ENCODE measurements around the gene THRB.

DNA sequence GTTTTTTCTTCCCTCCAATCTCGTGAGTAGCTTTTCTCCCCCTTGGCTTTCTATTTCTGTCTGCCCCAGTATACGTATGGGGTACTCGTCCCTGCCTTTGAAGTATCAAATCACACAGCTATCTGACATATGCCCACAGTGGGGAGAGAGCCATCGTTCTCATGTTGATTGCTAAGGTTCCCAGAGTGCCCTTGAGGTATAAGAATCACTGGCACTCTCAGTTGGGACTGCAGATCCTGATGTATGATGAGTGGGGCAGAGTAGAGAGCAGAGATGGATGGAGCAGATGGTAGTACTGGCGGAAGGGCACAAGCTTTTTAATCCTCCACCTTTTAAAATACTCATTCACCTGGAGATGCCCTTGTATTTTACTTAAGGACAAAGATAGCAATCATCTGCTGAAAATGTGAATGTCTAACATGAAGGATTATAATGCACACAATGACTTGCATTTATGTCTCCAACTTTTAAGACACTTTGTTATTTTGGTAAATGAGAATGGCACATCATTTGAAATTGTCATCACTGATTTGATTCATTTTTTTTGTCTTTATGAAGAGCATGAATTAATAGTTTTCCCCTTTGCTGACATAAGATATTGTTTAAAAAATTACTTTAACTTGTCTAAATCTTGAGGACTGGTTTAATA, 310.0 kb downstream of the THRB start:
- TF ChIP-seq, protein P1, sequence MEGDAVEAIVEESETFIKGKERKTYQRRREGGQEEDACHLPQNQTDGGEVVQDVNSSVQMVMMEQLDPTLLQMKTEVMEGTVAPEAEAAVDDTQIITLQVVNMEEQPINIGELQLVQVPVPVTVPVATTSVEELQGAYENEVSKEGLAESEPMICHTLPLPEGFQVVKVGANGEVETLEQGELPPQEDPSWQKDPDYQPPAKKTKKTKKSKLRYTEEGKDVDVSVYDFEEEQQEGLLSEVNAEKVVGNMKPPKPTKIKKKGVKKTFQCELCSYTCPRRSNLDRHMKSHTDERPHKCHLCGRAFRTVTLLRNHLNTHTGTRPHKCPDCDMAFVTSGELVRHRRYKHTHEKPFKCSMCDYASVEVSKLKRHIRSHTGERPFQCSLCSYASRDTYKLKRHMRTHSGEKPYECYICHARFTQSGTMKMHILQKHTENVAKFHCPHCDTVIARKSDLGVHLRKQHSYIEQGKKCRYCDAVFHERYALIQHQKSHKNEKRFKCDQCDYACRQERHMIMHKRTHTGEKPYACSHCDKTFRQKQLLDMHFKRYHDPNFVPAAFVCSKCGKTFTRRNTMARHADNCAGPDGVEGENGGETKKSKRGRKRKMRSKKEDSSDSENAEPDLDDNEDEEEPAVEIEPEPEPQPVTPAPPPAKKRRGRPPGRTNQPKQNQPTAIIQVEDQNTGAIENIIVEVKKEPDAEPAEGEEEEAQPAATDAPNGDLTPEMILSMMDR (IDR thresholded peaks at IDR 0.05) = no peak
- TF ChIP-seq POLR2AphosphoS5 (IDR thresholded peaks at IDR 0.05; ENCODE audit: insufficient read depth in 1 of 2, low read depth in 1 of 2) = no peak

Data from vagina (tissue), 2 donors.